ENCODE data around the gene ASCC2. TPM values are rescaled to one million over a fixed set of nuclear protein-coding genes. Genes with fewer than 3 reads are reported as not detected.

Gene ASCC2
- total and polyA plus RNA-seq, 9 donors = 26.9 to 55.6 (median 36.9) TPM

- no peaks in the 10 kb centered on the region for H3K27me3 ChIP-seq
- no peak for DNase-seq
- WGBS, 3 donors = 43 to 47% (median 45%) methylated on average over 5 of the region's 5 CpGs
- H3K4me1 ChIP-seq (ENCODE audit: insufficient read depth) = peaks cover 6% of the 10 kb centered on the region
- H3K36me3 ChIP-seq = no peaks in the 10 kb centered on the region
- intact Hi-C loops (cut with DNase I) = no loop called here
- no peak overlapping the region for H3K27ac ChIP-seq
- H3K9me3 ChIP-seq = no peaks in the 10 kb centered on the region
- H3K4me3 ChIP-seq = no peak overlapping the region
- TF ChIP-seq POLR2A (IDR thresholded peaks at IDR 0.05) (no peak), CTCF (IDR thresholded peaks at IDR 0.05) (no peak), EP300 (IDR thresholded peaks at IDR 0.05) (no peak)
Measured at GRCh38 chr22:29772170-29772641, 65.9 kb downstream of the ASCC2 start.

DNA sequence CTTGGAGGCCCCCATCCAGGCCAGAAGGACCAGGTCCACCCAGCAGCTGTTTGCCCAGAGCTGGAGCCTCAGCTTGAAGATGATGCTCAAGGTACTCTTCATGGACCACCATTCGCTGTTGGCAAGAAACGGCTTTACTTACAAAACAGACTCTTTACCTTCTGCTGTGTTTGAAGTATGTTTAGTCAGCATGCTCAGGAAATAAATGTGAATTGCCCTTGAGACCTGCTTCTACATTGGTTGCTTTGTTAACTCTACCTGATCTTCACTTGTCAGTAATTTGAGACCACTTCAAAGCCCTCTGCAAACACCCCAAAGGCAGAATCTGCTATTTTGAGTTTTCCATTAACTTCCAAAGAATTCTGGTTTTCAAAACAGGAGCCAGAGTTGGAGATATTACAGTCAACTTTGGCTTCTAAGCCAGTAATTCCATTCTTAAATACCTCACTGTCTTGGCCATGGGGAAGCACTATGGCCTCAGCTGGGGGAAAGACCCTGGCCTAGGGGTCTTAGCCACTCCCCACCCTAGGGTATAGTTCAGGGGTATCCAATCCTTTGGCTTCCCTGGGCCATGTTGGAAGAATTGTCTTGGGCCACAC lies 68.3 kb downstream of the ASCC2 start:
- TF ChIP-seq CTCF (IDR thresholded peaks at IDR 0.05) (no peak), POLR2A (IDR thresholded peaks at IDR 0.05) (no peak), EP300 (IDR thresholded peaks at IDR 0.05) (no peak)
- peaks cover 10% of the 10 kb centered on the region for H3K4me1 ChIP-seq (ENCODE audit: insufficient read depth)
- H3K9me3 ChIP-seq = no peaks in the 10 kb centered on the region
- 87 to 94% (median 94%) methylated on average over 2 of the region's 2 CpGs for WGBS, 3 donors
- no peak overlapping the region for H3K4me3 ChIP-seq
- intact Hi-C loops (cut with DNase I) = loop anchor here in 1 of 4 donors (10.0 kb wide), 1 partner anchor 235 kb away; no protein-coding TSS in a partner anchor
- no peak overlapping the region for H3K27ac ChIP-seq
- H3K36me3 ChIP-seq = no peaks in the 10 kb centered on the region
- no peak for DNase-seq
- no peaks in the 10 kb centered on the region for H3K27me3 ChIP-seq

DNA sequence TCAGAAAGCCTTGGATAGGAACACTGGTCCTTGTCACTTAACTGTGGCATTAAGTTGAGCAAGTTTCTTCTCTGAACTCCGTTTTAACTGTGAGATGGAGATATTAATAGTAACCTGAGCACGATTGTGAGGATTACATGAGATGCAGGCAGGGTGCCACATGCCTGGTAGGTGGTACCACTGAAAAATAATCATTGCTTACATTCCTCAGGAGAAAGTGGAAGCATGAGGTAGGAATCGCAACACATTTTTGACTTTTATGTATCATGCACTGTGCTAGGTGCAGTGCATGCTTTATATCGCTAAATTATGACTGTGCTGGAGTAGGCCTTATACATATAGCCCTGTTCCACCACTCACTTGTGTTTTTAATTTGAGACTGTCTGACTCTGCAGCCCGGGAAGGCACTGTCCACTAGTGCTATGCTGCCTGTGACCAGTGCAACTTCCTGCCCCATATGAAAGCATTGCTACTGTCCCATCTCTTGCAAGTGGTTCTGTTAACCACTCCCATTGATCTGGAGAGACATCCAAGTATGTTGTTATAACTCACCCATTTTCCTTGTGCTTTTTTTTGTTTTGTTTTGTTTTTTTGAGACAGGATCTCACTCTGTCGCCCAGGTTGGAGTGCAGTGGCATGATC lies 69.9 kb downstream of the ASCC2 start:
- TF ChIP-seq EP300 (IDR thresholded peaks at IDR 0.05) = no peak
- TF ChIP-seq POLR2A (IDR thresholded peaks at IDR 0.05) = no peak
- no peak for TF ChIP-seq CTCF (IDR thresholded peaks at IDR 0.05)
- WGBS, 3 donors = 28 to 40% (median 33%) methylated on average over 6 of the region's 6 CpGs
- Histone ChIP-seq H3K4me1 (ENCODE audit: insufficient read depth) (peaks cover 10% of the 10 kb centered on the region), H3K27ac (no peak overlapping the region), H3K4me3 (peak overlapping the region; percentile 97), H3K27me3 (no peaks in the 10 kb centered on the region), H3K36me3 (no peaks in the 10 kb centered on the region), H3K9me3 (no peaks in the 10 kb centered on the region)
- intact Hi-C loops (cut with DNase I) = loop anchor here in 1 of 4 donors (10.0 kb wide), 1 partner anchor 237 kb away; no protein-coding TSS in a partner anchor
- no peak for DNase-seq

- no peaks in the 10 kb centered on the region for H3K9me3 ChIP-seq
- intact Hi-C loops (cut with DNase I) = loop anchor here in 1 of 4 donors (10.0 kb wide), 1 partner anchor 237 kb away; no protein-coding TSS in a partner anchor
- peak within 1 kb of the TSS; percentile 97 for H3K4me3 ChIP-seq
- H3K27ac ChIP-seq = peak within 1 kb of the TSS; percentile 31 to 76
- H3K27me3 ChIP-seq = no peaks in the 10 kb centered on the region
- 0 to 1% (median 1%) methylated on average over 46 of the region's 46 CpGs for WGBS, 3 donors
- H3K36me3 ChIP-seq = no peaks in the 10 kb centered on the region
- peak; percentile 74 for TF ChIP-seq POLR2A (IDR thresholded peaks at IDR 0.05)
- peak in 1 of 3 donors; percentile 33 for TF ChIP-seq CTCF (IDR thresholded peaks at IDR 0.05)
- TF ChIP-seq EP300 (IDR thresholded peaks at IDR 0.05) = no peak
- DNase-seq = peak; percentile 90 to 94 (median 91)
- peaks cover 10% of the 10 kb centered on the region for H3K4me1 ChIP-seq (ENCODE audit: insufficient read depth)
Measured at GRCh38 chr22:29767171-29768051, 70.7 kb downstream of the ASCC2 start, which contains the start of gene UQCR10. Gene UQCR10 (plus strand): TSS chr22:29767369. CDS start chr22:29767399, 30 bp downstream.

All from ovary (tissue), 9 donors.